NOMO-1 treated with DMSO at 0.1 percent for 48 hours (cell line): ENCODE results near the gene C4orf50.
"Not testable (repeated sequence)": the region's sequence is repeated elsewhere in the genome, so short reads cannot be mapped to it uniquely, and the experiment has no call there.

Experiments
- DNase-seq: peaks from one replicate; lab custom pipeline; 2025; ENCODE audit not compliant: unreplicated experiment; lab: John Stamatoyannopoulos, UW

C4orf50 gene

DNA sequence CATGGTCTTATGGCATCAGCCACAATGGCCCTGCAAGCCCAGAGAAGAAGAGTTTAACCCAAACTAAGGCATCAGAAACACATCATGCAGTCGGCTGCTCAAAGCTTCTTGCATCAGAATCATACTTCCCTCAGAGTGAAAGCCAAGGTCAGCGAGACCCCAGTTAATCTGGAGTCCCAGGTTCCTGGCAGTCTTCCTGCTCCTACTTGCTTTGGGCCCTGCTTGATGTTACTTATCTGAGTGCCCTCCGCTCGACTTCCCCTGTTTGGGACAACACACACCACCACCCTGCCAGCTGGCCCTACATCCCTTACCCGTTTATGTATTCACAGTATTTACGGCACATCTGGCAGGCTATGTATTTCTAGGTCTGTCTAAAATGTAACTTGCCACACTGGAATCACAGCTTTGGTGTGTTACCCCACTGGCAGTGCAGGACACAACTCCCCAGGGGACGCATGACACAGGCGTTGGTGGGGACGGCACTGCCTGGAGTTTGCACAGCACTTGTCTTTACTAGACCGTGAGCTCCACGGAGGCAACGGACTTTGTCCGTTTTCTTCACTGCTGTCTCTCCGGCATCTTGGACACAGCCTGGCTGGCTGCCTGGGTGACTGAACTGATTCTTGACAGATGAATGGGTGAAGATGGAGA lies 148.1 kb downstream of the C4orf50 start:
- DNase-seq, result no peak

DNA sequence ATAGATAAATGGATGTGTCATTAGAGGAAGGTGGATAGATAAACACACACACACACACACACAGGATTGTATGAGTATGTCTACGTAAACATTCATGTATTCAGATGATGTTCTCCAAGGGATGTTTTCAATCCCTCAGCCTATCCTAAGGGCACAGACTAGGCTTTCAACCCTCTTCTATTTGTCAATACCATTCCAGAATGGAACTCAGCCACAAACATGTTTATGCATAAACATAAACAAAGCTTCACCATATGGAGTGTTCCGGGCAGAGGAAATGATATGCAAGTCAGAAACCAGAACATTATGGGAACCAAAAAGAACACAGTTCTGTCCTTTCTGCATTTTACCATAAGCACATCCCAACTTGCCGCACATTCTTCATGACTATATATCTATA lies 150.4 kb downstream of the C4orf50 start:
- no peak for DNase-seq

DNA sequence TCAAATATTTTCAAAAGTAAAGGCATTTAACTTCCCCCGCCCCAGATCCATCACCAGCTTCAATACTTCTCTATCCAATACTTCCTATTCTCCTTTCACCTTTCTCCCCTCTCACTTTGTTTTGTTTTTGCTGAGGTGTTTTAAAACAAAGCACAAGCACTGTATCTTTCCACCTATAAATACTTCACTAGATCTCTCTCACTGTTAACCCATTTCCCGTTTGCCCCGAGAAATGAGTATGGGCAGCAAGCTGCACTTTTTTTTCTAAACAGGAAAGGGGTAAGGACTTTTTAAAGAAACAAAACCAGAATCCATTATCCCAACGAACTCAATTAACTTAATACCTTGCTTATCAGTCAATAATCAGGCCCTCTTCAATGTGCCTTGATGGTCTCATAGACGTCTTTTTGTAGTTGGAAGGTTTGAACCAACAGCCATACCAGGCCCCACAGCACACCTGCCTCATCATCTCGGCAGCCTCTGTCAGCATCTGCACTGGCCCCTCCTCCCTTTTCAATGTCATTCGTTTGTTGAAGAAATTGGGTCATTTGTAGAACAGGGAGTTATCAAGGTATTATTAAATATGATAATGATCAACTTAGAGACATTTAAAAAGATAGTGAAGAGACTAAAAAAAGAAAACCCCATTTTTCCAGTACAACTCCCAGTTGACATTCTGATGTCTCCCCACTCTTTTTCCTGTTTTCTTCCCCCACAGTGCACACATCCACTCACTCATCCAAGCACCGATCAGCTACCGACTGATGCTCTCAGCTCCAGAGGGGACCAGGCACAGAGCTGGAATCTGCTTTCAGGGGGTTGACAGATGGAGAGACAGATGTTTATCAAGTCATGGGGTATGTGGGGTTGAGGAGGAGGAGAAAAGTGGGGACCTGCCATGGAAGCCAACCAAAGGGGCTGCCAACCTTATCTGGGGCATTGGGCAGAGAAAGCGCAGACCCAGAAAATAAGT lies 151.1 kb downstream of the C4orf50 start:
- DNase-seq, result no peak

DNA sequence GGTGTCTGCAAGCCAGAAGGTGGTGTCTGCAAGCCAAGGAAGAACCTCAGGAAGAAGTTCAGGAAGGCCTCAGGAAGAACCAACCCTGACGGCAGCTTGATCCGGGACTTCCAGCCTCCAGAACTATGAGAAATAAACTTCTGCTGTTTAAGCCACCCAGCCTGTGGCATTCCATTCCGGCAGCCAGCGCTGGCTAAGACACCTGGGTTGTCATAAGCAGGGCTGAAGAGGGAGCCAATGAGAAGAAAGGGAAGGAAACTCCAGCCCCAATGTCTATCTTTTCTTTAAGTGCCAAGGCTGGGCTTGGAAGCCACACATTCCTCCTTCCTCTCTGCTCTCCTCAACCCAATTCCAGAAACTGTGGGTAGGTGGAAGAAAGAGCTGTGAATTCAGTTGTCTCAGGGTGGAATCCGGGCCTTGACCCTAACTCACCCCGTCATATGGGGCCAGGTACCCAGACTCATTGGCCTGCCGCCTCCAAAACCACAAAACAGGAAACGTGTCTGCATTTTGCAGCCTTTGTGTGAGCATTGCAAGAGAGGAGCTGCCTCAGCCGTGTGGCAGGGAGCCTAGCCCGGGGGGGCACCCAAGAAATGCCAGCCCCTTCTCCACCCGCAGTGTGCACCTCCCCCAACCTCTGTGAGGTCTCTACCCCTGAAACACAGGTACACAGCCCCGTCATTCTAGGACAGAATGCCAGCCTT lies 152.2 kb downstream of the C4orf50 start:
- DNase-seq, result no peak

DNA sequence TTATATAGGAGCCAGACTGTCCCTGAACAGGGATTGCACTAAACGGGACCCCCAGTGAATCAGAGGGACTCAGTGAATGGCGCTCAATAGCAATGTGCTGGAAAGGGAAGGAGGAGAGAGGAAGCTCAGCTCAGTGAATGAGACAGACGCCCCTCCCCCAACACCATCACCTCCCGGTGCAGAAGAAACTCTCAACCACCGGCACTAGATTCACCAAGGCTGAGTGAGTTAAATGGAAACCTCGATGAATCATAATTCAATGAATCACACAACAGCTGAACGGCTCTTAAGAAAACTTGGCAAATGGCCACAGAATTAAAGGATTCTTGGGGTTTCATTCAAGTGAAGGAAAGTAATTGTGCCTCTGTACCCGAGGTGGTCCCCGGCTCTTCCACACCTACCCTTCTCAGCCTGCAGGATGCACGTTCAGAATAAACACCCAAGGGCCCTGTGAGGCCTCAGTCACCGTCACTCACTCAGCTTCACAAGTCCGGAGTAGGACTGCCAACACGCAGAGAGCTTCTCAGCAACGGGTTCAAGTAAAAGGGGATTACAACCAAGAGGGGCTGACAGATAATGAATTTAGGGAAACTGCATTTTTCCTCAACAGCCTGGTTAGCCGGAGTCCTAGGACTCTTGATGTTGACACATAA lies 154.6 kb downstream of the C4orf50 start:
- DNase-seq, result no peak

DNA sequence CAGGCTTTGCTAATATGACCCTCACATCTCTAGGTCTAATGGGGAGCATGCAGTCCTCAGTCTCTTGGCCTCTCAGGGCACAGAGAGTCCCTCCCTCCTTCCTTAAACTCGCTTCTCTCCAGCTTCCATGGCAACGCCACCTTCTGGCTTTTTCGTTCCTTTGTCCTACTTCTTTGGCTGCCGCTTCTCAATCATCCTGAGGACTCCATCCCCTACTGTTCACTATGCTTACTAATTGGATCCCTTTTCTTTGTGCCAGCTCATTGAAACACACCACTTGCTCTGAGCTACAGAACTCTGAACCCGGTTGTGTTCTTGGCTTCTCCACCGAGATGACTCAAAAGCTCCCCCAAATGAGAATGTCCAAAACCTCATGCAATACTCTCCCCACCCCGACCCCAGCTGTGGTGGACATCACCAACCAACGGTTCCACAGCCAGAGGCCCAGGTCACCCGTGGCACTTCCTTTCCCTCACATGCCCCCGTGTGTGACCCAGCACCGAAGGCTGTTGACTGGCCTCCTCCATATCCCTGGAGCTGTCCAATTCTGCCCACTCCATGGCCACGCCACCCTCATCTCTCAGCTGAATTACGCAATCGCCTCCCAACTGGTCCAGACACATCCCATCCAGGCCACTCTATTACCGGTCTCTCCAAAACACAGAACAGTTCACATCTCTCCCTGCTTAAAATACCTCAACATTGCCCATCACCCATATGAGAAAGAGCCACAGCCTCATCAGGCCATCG lies 160.0 kb downstream of the C4orf50 start:
- no peak for DNase-seq

DNA sequence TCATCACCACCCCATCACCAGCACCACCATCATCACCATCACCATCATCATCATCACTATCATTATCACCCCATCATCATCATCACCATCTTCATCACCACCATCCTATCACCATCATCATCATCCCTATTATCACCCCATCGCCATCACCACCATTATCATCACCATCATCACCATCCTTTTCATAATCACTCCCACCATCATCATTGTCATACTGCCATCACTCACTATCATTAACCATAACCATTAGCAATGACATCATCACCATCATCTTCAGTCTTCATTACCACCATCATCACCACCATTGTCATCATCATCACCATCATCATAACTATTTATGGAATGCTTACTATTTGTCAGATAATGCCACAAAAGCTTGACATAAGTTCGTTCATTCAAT lies 161.0 kb downstream of the C4orf50 start:
- DNase-seq, result no peak

DNA sequence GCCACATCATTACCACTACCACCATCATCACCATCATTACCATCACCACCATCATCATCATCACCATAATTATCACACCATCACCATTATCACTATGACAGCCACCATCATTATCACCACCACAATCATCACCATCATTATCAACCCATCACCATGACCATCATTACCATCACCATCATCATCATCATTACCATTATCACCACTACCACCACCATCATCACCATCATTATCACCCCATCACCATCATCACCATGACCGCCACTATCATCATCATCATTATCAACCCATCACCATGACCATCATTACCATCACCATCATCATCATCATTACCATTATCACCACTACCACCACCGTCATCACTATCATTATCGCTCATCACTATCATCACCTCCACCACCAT lies 161.9 kb downstream of the C4orf50 start:
- not testable (repeated sequence) for DNase-seq

DNA sequence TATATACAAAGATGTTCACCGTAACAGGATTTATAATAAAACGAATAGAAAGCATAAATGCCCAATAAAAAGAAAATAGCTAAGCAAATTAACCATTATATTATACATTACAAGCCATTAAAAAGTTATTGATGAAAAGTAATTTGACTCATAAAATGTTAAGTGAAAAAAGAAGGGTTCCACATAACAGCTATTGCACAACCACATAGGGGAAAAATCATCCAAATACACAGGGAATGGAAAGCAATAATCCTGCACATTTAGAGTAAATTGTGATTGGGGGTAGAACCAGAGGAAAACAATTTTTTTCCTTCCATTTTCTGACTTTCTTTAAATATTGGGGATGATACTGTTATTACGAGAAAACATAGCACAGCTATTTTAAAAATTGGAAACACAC lies 163.3 kb downstream of the C4orf50 start:
- DNase-seq, result no peak

DNA sequence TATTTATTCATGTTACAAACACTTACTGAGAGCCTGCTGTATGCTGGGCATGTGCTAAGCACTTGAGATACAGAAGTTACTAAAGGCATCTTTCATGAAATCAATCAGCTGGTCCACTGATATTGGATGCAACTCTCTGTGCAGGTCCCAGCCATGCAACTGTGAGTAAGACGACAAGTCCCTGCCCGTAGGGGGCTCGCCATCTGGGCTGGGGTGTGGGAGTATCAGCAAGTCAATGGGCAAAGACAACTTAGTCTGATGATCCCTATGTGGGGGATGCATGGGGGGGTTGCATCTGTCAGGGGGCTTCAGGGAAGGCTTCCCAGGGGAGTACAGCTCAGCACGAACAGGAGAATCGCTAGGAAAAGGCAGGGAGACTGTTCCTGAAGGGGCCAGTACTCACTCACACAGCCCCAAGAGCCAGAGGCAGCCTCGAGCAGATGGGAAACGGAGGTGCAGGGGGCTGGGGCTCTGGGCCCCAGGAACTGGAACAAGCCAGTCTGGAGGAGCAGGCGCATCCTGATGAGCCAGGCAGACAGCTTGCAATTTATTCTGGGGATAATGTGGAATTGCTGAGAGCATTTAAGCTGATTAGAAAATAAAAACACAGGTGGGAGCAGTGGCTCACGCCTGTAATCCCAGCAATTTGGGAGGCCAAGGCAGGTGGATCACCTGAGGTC lies 165.6 kb downstream of the C4orf50 start:
- no peak for DNase-seq

DNA sequence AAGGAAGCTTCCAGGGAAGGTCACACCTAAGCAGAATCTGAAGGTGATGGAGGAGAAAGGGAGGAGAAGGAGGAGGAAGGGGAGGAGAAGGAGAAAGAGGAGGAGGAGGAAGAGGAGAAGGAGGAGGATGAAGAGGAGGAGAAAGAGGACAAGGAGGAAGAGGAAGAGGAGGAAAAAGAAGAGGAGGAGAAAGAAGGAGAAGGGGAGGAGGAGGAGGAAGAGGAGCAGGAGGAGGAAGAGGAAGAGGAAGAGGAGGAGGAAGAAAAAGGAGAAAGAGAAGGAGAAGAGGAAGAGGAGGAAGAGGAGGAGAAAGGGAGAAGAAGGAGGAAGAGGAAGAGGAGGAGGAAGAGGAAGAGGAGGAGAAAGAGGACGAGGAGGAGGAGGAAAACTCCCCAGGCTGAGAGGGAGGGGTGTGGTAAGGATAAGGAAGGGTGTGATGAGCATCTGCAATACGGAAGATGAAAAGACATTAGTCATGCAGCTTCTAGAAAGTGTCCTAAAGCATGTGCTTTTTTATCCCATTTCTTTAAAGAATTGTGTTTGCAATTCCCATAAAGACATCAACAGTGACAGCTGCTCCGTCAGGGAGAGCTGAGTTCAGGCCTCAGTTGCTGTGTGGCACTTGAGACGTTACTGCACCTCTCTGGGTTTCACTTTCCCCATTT lies 166.5 kb downstream of the C4orf50 start:
- DNase-seq, result no peak
